ENCODE measurements around the gene ASPSCR1.
"Not testable (repeated sequence)": the region's sequence is repeated elsewhere in the genome, so short reads cannot be mapped to it uniquely, and the experiment has no call there.

ASPSCR1 gene

GRCh38 chr17:81960130-81960958, 17.1 kb upstream of the ASPSCR1 start:
- no peak for DNase-seq

GRCh38 chr17:81961087-81961511, 16.3 kb upstream of the ASPSCR1 start, which contains the start of gene NOTUM:
TSS of gene NOTUM (minus strand) at chr17:81961187. CDS start at chr17:81960909, 278 bp downstream.
- peak; percentile 67 for DNase-seq

GRCh38 chr17:81961521-81962498, 15.6 kb upstream of the ASPSCR1 start:
- DNase-seq, result no peak

GRCh38 chr17:81962499-81963441, 14.7 kb upstream of the ASPSCR1 start:
- no peak for DNase-seq

- no peak for DNase-seq
Observed at GRCh38 chr17:81964081-81964849, 13.2 kb upstream of the ASPSCR1 start.

GRCh38 chr17:81966343-81967243, 10.8 kb upstream of the ASPSCR1 start:
- DNase-seq, result peak; percentile 81

GRCh38 chr17:81967244-81967532, 10.2 kb upstream of the ASPSCR1 start:
- no peak for DNase-seq

GRCh38 chr17:81967533-81968395, 9.7 kb upstream of the ASPSCR1 start:
- peak; percentile 94 for DNase-seq

GRCh38 chr17:81968396-81968745, 9.1 kb upstream of the ASPSCR1 start:
- no peak for DNase-seq

- DNase-seq, result no peak
Observed at GRCh38 chr17:81968850-81969812, 8.3 kb upstream of the ASPSCR1 start.

- no peak for DNase-seq
Observed at GRCh38 chr17:81973432-81973831, 4.0 kb upstream of the ASPSCR1 start.

- DNase-seq, result peak; percentile 36
Observed at GRCh38 chr17:81976332-81977210, 858 bp upstream of the ASPSCR1 start.

- DNase-seq, result no peak
Observed at GRCh38 chr17:81978524-81979298, 1.3 kb downstream of the ASPSCR1 start.

GRCh38 chr17:81980122-81980521, 2.7 kb downstream of the ASPSCR1 start:
- no peak for DNase-seq

GRCh38 chr17:81980707-81981343, 3.4 kb downstream of the ASPSCR1 start:
- peak; percentile 78 for DNase-seq

GRCh38 chr17:81981511-81981910, 4.1 kb downstream of the ASPSCR1 start:
- not testable (repeated sequence) for DNase-seq
